HL-60/S4 (cell line): ENCODE results near the gene MRPL21.
"Not testable (repeated sequence)": the region's sequence is repeated elsewhere in the genome, so short reads cannot be mapped to it uniquely, and the experiment has no call there.

Source experiments
- in situ Hi-C: fragments of 300-500 bp; cut with MboI; formaldehyde crosslinking; loops from 2 replicates; pipeline ENCODE4 v1.14.3; 2022; ENCODE audit warnings: low sequenced_read_pairs

MRPL21 gene

GRCh38 chr11:68912254-68912653, 8.6 kb upstream of the MRPL21 start:
- in situ Hi-C loops: no loop called here

- in situ Hi-C loops: no loop called here
Measured at GRCh38 chr11:68911731-68912130, 8.1 kb upstream of the MRPL21 start.

- in situ Hi-C loops: no loop called here
Measured at GRCh38 chr11:68910965-68911364, 7.3 kb upstream of the MRPL21 start.

- in situ Hi-C loops: no loop called here
Measured at GRCh38 chr11:68908273-68908672, 4.6 kb upstream of the MRPL21 start.

GRCh38 chr11:68905421-68906360, 2.1 kb upstream of the MRPL21 start:
- in situ Hi-C loops: no loop called here

GRCh38 chr11:68904248-68904847, 716 bp upstream of the MRPL21 start:
- in situ Hi-C loops: no loop called here

GRCh38 chr11:68900835-68901381, 2.7 kb downstream of the MRPL21 start:
- in situ Hi-C loops: no loop called here

GRCh38 chr11:68897441-68897840, 6.2 kb downstream of the MRPL21 start:
- in situ Hi-C loops: no loop called here

- in situ Hi-C loops: no loop called here
Measured at GRCh38 chr11:68896171-68896959, 7.3 kb downstream of the MRPL21 start.

GRCh38 chr11:68893282-68893681, 10.3 kb downstream of the MRPL21 start:
- in situ Hi-C loops: no loop called here

GRCh38 chr11:68892576-68892975, 11.1 kb downstream of the MRPL21 start:
- in situ Hi-C loops: no loop called here

GRCh38 chr11:68891351-68891948, 12.2 kb downstream of the MRPL21 start:
- in situ Hi-C loops: no loop called here

- in situ Hi-C loops: no loop called here
Measured at GRCh38 chr11:68890490-68891231, 13.0 kb downstream of the MRPL21 start.

- in situ Hi-C loops: no loop called here
Measured at GRCh38 chr11:68889948-68890446, 13.6 kb downstream of the MRPL21 start.

- in situ Hi-C loops: not testable (repeated sequence)
Measured at GRCh38 chr11:68884827-68885226, 18.8 kb downstream of the MRPL21 start.

GRCh38 chr11:68882391-68882790, 21.2 kb downstream of the MRPL21 start:
- in situ Hi-C loops: no loop called here

- in situ Hi-C loops: no loop called here
Measured at GRCh38 chr11:68881320-68881719, 22.3 kb downstream of the MRPL21 start.

GRCh38 chr11:68880851-68881250, 22.8 kb downstream of the MRPL21 start:
- in situ Hi-C loops: no loop called here

GRCh38 chr11:68878022-68878421, 25.6 kb downstream of the MRPL21 start:
- in situ Hi-C loops: no loop called here
